Prostate gland (tissue), 2 donors: Measurements from ENCODE around the gene SYPL2. TPM values are rescaled to one million over a fixed set of nuclear protein-coding genes. Genes with fewer than 3 reads are reported as not detected.

Experiments
- DNase-seq: peaks from one replicate; pipeline ENCODE4 v3.0.0-alpha.2; 2019; ENCODE audit warnings: low spot score
- H3K27ac ChIP-seq, 2 donors: fragments of 200-600 bp; sonication (generic); 2 replicates each; pipeline ENCODE4 v1.5.1; 2017 to 2019
- H3K27me3 ChIP-seq: fragments of 200-600 bp; sonication (generic); replicated peaks from 2 replicates; pipeline ENCODE4 v1.5.1; 2019; ENCODE audit not compliant: insufficient read depth
- H3K36me3 ChIP-seq, 2 donors: fragments of 200-600 bp; sonication (generic); 1 replicate in 1 of 2; 2 replicates in 1 of 2; pipeline versions ENCODE4 v1.5.1 to v1.8.1; 2017 to 2019
- H3K4me1 ChIP-seq: fragments of 200-600 bp; sonication (generic); replicated peaks from 2 replicates; pipeline ENCODE4 v1.5.1; 2019
- H3K4me3 ChIP-seq, 2 donors: fragments of 200-600 bp; sonication (generic); 2 replicates each; pipeline ENCODE4 v1.5.1; 2017 to 2019
- H3K9me3 ChIP-seq: fragments of 200-600 bp; sonication (generic); 2 replicates; pipeline ENCODE4 v1.5.1; 2017
- CTCF ChIP-seq, 4 experiments: fragments of 200-600 bp in 2 of 4; fragments of 450-650 bp in 2 of 4; sonication (generic) in 2 of 4; IDR thresholded peaks; 1 replicate in 3 of 4; 2 replicates in 1 of 4; pipeline ENCODE4 v1.5.1; 2016 to 2019; ENCODE audit warnings: antibody characterized with exemption in 4 of 4, mild to moderate bottlenecking in 2 of 4, moderate library complexity in 2 of 4
- POLR2A ChIP-seq: fragments of 450-650 bp; IDR thresholded peaks from one replicate; pipeline ENCODE4 v1.6.1; 2016; ENCODE audit warnings: antibody characterized with exemption, mild to moderate bottlenecking
- POLR2AphosphoS5 ChIP-seq: sonication (generic); formaldehyde crosslinking; IDR thresholded peaks from one replicate; pipeline ENCODE4 v1.6.1; 2017; ENCODE audit warnings: antibody characterized with exemption
- WGBS: methylation state at CpG from one replicate; pipeline ENCODE4 v1.1.5; 2018; 5-methylcytosine and 5-hydroxymethylcytosine counted together
- intact Hi-C: fragments of 100-400 bp; cut with DNase I; formaldehyde crosslinking; loops from one replicate; pipeline ENCODE4 v1.14.2; 2022
- total RNA-seq, 2 donors: library from RNA; depleted of rRNA; stranded (reverse); fragments of >200 nt; gene quantifications; one replicate each; pipeline ENCODE4 v1.1.0, GENCODE V29; 2016

SYPL2 gene
- total RNA-seq, 2 donors from 2014 or later, result 1.3 to 48.1 TPM

- no peaks in the 10 kb centered on the region for H3K9me3 ChIP-seq
- 94% methylated on average over 3 of the region's 3 CpGs for WGBS
- no peak overlapping the region for H3K27ac ChIP-seq
- TF ChIP-seq POLR2AphosphoS5 (no peak), POLR2A (no peak), CTCF (IDR thresholded peaks at IDR 0.05) (no peak)
- no peak for DNase-seq
- peaks cover 7% of the 10 kb centered on the region for H3K4me1 ChIP-seq
- no peaks in the 10 kb centered on the region for H3K27me3 ChIP-seq
- no peaks in the 10 kb centered on the region for H3K36me3 ChIP-seq
- H3K4me3 ChIP-seq, result no peak overlapping the region
- intact Hi-C loops, result no loop called here
These were observed 13.6 kb downstream of the SYPL2 start for GRCh38 chr1:109479901-109480300.

GRCh38 chr1:109481646-109482045 lies 15.3 kb downstream of the SYPL2 start:
- 83% methylated on average over 2 of the region's 2 CpGs for WGBS
- peaks cover 7% of the 10 kb centered on the region for H3K4me1 ChIP-seq
- intact Hi-C loops, result no loop called here
- no peaks in the 10 kb centered on the region for H3K27me3 ChIP-seq
- H3K4me3 ChIP-seq, result no peak overlapping the region
- TF ChIP-seq POLR2A (no peak), CTCF (IDR thresholded peaks at IDR 0.05) (no peak), POLR2AphosphoS5 (no peak)
- H3K27ac ChIP-seq, result no peak overlapping the region
- no peak for DNase-seq
- H3K9me3 ChIP-seq, result no peaks in the 10 kb centered on the region
- H3K36me3 ChIP-seq, result no peaks in the 10 kb centered on the region

- Histone ChIP-seq H3K27me3 (no peaks in the 10 kb centered on the region), H3K27ac (no peak overlapping the region), H3K4me1 (peaks cover 7% of the 10 kb centered on the region), H3K4me3 (no peak overlapping the region), H3K36me3 (no peaks in the 10 kb centered on the region), H3K9me3 (no peaks in the 10 kb centered on the region)
- intact Hi-C loops, result no loop called here
- TF ChIP-seq POLR2A (no peak), POLR2AphosphoS5 (no peak), CTCF (IDR thresholded peaks at IDR 0.05) (no peak)
- no peak for DNase-seq
These were observed 15.9 kb downstream of the SYPL2 start for GRCh38 chr1:109482242-109482641.

- intact Hi-C loops, result no loop called here
- TF ChIP-seq POLR2AphosphoS5, result no peak
- TF ChIP-seq CTCF (IDR thresholded peaks at IDR 0.05), result no peak
- no peak for TF ChIP-seq POLR2A
- Histone ChIP-seq H3K27ac (no peak overlapping the region), H3K27me3 (no peaks in the 10 kb centered on the region), H3K36me3 (no peaks in the 10 kb centered on the region), H3K4me1 (peaks cover 7% of the 10 kb centered on the region), H3K4me3 (peak overlapping the region; percentile 19 to 90), H3K9me3 (no peaks in the 10 kb centered on the region)
- DNase-seq, result no peak
- WGBS, result 10% methylated on average over 29 of the region's 29 CpGs
These were observed 16.7 kb downstream of the SYPL2 start for GRCh38 chr1:109482791-109483671.
